GM19043 (cell line): ENCODE data around the gene ZBTB7C.

Experiments
- ATAC-seq: cut with Tn5 transposase; IDR thresholded peaks from one replicate; pipeline ENCODE4 v1.9.1; 2021; ENCODE audit warnings: low read depth; ENCODE audit not compliant: unreplicated experiment

The ZBTB7C gene

GRCh38 chr18:48176909-48177308 lies 232.3 kb downstream of the ZBTB7C start:
- ATAC-seq = no peak

GRCh38 chr18:48173557-48173956 lies 235.6 kb downstream of the ZBTB7C start:
- no peak for ATAC-seq

GRCh38 chr18:48172226-48173006 lies 236.8 kb downstream of the ZBTB7C start:
- no peak for ATAC-seq

GRCh38 chr18:48171490-48172188 lies 237.5 kb downstream of the ZBTB7C start:
- no peak for ATAC-seq

GRCh38 chr18:48170651-48171050 lies 238.5 kb downstream of the ZBTB7C start:
- no peak for ATAC-seq

- no peak for ATAC-seq
Measured at GRCh38 chr18:48168861-48169260, 240.3 kb downstream of the ZBTB7C start.

GRCh38 chr18:48167897-48168253 lies 241.3 kb downstream of the ZBTB7C start:
- no peak for ATAC-seq

GRCh38 chr18:48166336-48166875 lies 242.8 kb downstream of the ZBTB7C start:
- ATAC-seq = no peak

- no peak for ATAC-seq
Measured at GRCh38 chr18:48165111-48165866, 243.9 kb downstream of the ZBTB7C start.

GRCh38 chr18:48164701-48165100 lies 244.5 kb downstream of the ZBTB7C start:
- no peak for ATAC-seq

- no peak for ATAC-seq
Measured at GRCh38 chr18:48164116-48164515, 245.1 kb downstream of the ZBTB7C start.

- no peak for ATAC-seq
Measured at GRCh38 chr18:48163738-48164115, 245.5 kb downstream of the ZBTB7C start.

GRCh38 chr18:48162956-48163737 lies 246.0 kb downstream of the ZBTB7C start:
- no peak for ATAC-seq

- peak; percentile 27 for ATAC-seq
Measured at GRCh38 chr18:48161911-48162698, 247.1 kb downstream of the ZBTB7C start.

GRCh38 chr18:48161191-48161910 lies 247.8 kb downstream of the ZBTB7C start:
- ATAC-seq = peak; percentile 65

- no peak for ATAC-seq
Measured at GRCh38 chr18:48160622-48161021, 248.6 kb downstream of the ZBTB7C start.

GRCh38 chr18:48159816-48160215 lies 249.4 kb downstream of the ZBTB7C start:
- ATAC-seq = no peak

- no peak for ATAC-seq
Measured at GRCh38 chr18:48158721-48159120, 250.5 kb downstream of the ZBTB7C start.

GRCh38 chr18:48157956-48158355 lies 251.2 kb downstream of the ZBTB7C start:
- no peak for ATAC-seq
